Ovary (tissue), 9 donors: ENCODE measurements around the gene LMO1. TPM values are rescaled to one million over a fixed set of nuclear protein-coding genes. Genes with fewer than 3 reads are reported as not detected.

Source experiments
- DNase-seq, 5 donors: peaks; one replicate each; pipeline ENCODE4 v3.0.0-alpha.2; 2019 to 2020
- H3K27ac ChIP-seq, 2 donors: fragments of 200-600 bp; one replicate each; pipeline versions ENCODE4 v1.5.1 to v1.8.0; 2019 to 2022
- H3K27me3 ChIP-seq: fragments of 200-600 bp; one replicate; pipeline ENCODE4 v1.8.0; 2022
- H3K36me3 ChIP-seq: fragments of 200-600 bp; sonication (generic); one replicate; pipeline ENCODE4 v1.5.1; 2019
- H3K4me1 ChIP-seq: one replicate; pipeline ENCODE4 v1.8.1; 2013; ENCODE audit warnings: mild to moderate bottlenecking, moderate library complexity; ENCODE audit not compliant: insufficient read depth
- H3K4me3 ChIP-seq: fragments of 200-600 bp; sonication (generic); one replicate; pipeline ENCODE4 v1.5.1; 2017
- H3K9me3 ChIP-seq, 2 donors: fragments of 200-600 bp in 1 of 2; sonication (generic) in 1 of 2; one replicate each; pipeline versions ENCODE4 v1.5.1 to v1.8.1; 2013 to 2019; ENCODE audit warnings: mild to moderate bottlenecking in 1 of 2, moderate library complexity in 1 of 2
- EP300 ChIP-seq: sonication (generic); formaldehyde crosslinking; IDR thresholded peaks from one replicate; pipeline ENCODE4 v1.6.1; 2017; ENCODE audit warnings: antibody characterized with exemption
- POLR2A ChIP-seq: fragments of 450-650 bp; IDR thresholded peaks from one replicate; pipeline ENCODE4 v1.6.1; 2017; ENCODE audit warnings: antibody characterized with exemption, mild to moderate bottlenecking, moderate library complexity
- WGBS, 3 donors: extraction: QIAGEN DNeasy Blood & Tissue Kit in 1 of 3; methylation state at CpG; one replicate each; pipeline versions ENCODE4 v1.1.5 to v1.1.7; 2013 to 2017; 5-methylcytosine and 5-hydroxymethylcytosine counted together
- intact Hi-C, 4 donors: fragments of 100-400 bp; cut with DNase I; formaldehyde crosslinking; loops; one replicate each; pipeline versions ENCODE4 v1.11.0 to v1.15.1; 2022 to 2023
- polyA plus RNA-seq, 2 donors: library from polyadenylated mRNA; stranded (reverse); fragments of 200-250 nt in 1 of 2; fragments of 350-450 nt in 1 of 2; fragmentation: Illumina TruSeq in 1 of 2; extraction: RNeasy Lipid Tissue Mini Kit (QIAGEN cat#74804) in 1 of 2; gene quantifications; one replicate each; pipeline ENCODE4 v1.2.3, GENCODE V29; 2013 to 2014
- total RNA-seq, 7 donors: library from RNA; depleted of rRNA in 2 of 7; stranded (reverse); fragments of >200 nt in 2 of 7; fragmentation: NEBNext Ultra II Directional in 3 of 7; extraction: Animal tissue kit (Norgen Biotek cat#: 25700) in 3 of 7; gene quantifications; one replicate each; pipeline versions ENCODE4 v1.1.0 to v1.2.4, GENCODE V29; 2016 to 2023
- TF ChIP-seq, protein P1 (sequence below), 3 donors: fragments of 450-650 bp in 2 of 3; fragments of 200-600 bp in 1 of 3; IDR thresholded peaks; one replicate each; pipeline versions ENCODE4 v1.5.1 to v1.8.0; 2016 to 2022; ENCODE audit warnings: antibody characterized with exemption in 3 of 3, mild to moderate bottlenecking in 1 of 3
- donor health status: DM: no; HTN: no; CAD: no; lungs with moderate emphysema.
- donor health status: DM: no; HTN: no; CAD: no.
- donor health status: Bipolar disorder and iron deficiency.
- donor health status: DM: yes; HTN: yes; CAD: no.
- donor health status: DM: no; HTN: no; CAD: no.
- donor health status: DM: yes; HTN: yes; CAD: no.

LMO1 gene
- total and polyA plus RNA-seq, 9 donors: 0.18 to 0.55 (median 0.32) TPM; not detected in 6

DNA sequence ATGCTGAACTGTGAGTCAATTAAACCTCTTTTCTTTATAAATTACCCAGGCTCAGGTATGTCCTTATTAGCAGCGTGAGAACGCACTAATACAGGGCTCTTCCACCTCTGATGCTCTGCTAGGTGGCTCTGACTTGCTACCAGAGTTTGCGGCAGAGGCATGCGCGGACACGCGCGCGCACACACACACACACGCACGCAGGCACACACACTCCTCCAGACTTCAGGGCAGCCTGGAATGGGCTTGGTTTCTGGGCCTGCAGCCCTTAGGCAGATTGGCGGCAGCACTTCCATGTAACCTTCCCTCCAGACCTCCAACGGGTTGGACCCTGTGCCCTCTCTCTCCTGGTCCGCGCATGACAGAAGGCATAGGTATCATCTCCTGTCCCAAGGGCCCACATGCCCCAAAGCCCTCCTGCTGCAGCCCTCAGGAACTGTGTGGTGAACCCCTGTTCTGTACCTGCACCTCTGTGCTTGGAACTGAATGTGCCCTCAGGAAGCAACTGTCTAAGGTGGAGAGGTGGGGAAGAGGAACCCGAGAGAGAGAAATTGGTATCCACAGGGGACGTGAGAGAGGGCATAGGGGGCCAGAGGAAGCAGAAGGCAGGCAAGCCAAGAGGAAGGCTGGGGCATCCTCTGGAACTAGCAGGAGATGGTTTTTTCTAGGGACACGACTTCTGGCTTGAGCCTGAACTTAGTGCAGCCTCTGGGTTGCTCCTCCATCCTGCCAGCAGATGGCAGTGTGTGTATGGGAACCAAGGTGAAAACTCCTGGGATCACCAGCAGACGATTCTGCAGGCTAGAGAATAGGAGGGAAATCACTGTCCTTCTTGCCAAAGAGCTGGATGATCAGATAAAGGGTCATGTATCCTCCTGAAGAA is 71.4 kb downstream of the LMO1 start:
- peak; percentile 51 to 67 (median 66) for DNase-seq
- Histone ChIP-seq H3K27me3 (no peaks in the 10 kb centered on the region), H3K4me1 (no peaks in the 10 kb centered on the region), H3K27ac (no peak overlapping the region), H3K4me3 (no peak overlapping the region), H3K9me3 (no peaks in the 10 kb centered on the region), H3K36me3 (no peaks in the 10 kb centered on the region)
- no peak for TF ChIP-seq EP300
- TF ChIP-seq, protein P1, sequence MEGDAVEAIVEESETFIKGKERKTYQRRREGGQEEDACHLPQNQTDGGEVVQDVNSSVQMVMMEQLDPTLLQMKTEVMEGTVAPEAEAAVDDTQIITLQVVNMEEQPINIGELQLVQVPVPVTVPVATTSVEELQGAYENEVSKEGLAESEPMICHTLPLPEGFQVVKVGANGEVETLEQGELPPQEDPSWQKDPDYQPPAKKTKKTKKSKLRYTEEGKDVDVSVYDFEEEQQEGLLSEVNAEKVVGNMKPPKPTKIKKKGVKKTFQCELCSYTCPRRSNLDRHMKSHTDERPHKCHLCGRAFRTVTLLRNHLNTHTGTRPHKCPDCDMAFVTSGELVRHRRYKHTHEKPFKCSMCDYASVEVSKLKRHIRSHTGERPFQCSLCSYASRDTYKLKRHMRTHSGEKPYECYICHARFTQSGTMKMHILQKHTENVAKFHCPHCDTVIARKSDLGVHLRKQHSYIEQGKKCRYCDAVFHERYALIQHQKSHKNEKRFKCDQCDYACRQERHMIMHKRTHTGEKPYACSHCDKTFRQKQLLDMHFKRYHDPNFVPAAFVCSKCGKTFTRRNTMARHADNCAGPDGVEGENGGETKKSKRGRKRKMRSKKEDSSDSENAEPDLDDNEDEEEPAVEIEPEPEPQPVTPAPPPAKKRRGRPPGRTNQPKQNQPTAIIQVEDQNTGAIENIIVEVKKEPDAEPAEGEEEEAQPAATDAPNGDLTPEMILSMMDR (IDR thresholded peaks at IDR 0.05): peak; percentile 30 to 50 (median 37)
- WGBS, 3 donors: 69 to 71% (median 70%) methylated on average over 19 of the region's 19 CpGs
- intact Hi-C loops: no loop called here

DNA sequence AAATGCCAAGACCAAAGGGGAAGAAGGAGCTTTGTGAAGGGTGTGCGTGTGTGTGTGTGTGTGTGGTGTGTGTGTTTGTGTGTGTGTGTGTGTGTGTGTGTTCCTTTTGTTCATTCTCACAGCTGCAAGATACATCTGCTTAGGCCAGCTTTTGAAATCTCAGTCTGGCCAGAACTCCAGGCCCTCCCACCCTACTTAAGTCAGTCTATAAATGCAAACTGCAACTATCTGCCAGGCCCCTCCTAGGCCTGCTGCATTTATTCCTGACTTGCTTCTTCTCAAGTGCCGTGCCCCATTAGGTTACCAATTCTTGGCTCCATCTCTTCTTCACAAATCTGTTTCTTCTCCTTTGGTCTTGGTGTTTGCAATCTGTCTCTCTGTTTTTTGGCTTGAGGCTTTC is 73.2 kb downstream of the LMO1 start:
- H3K4me1 ChIP-seq: no peaks in the 10 kb centered on the region
- DNase-seq: no peak
- TF ChIP-seq POLR2A (no peak), EP300 (no peak)
- TF ChIP-seq, protein P1 (IDR thresholded peaks at IDR 0.05): no peak

DNA sequence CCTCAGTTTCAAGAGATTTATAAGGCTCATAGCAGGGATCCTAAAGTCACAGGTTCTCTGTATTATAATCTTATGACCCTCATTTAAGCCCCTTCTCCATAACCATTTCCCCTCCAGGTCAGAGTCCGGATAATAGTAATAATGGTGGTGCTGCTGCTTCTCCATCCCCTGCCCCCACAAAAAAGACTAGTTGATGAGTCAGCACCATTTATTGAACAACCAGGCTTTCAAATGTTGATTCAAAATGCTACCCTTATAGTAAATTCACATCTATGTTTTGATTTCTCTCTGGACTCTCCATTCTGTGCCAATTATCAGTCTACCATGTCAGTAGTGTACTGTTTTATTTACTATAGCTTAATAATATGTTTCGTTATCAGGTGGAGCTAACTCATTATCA is 77.2 kb downstream of the LMO1 start:
- no peak overlapping the region for H3K4me3 ChIP-seq

More for the DNA sequence above, 73.2 kb downstream of the LMO1 start:
- intact Hi-C loops: no loop called here
- 34 to 42% (median 38%) methylated on average over 2 of the region's 2 CpGs for WGBS, 3 donors
- Histone ChIP-seq H3K4me3 (no peak overlapping the region), H3K36me3 (no peaks in the 10 kb centered on the region), H3K27me3 (no peaks in the 10 kb centered on the region), H3K9me3 (no peaks in the 10 kb centered on the region), H3K27ac (no peak overlapping the region)

GRCh38 chr11:8183111-8183510 is 80.6 kb downstream of the LMO1 start:
- intact Hi-C loops: no loop called here
- H3K27ac ChIP-seq: no peak overlapping the region
- 66 to 79% (median 72%) methylated on average over 5 of the region's 5 CpGs for WGBS, 3 donors
- no peak for DNase-seq
- no peaks in the 10 kb centered on the region for H3K27me3 ChIP-seq
- H3K4me3 ChIP-seq: no peak overlapping the region
- TF ChIP-seq EP300 (no peak), POLR2A (no peak)
- TF ChIP-seq, protein P1 (IDR thresholded peaks at IDR 0.05): no peak
- H3K36me3 ChIP-seq: no peaks in the 10 kb centered on the region
- no peaks in the 10 kb centered on the region for H3K9me3 ChIP-seq
- H3K4me1 ChIP-seq: no peaks in the 10 kb centered on the region

More for the DNA sequence above, 77.2 kb downstream of the LMO1 start:
- H3K36me3 ChIP-seq: no peaks in the 10 kb centered on the region
- 76 to 91% (median 91%) methylated on average over 2 of the region's 2 CpGs for WGBS, 3 donors
- no peaks in the 10 kb centered on the region for H3K9me3 ChIP-seq
- TF ChIP-seq EP300 (no peak), POLR2A (no peak)
- TF ChIP-seq, protein P1 (IDR thresholded peaks at IDR 0.05): no peak
- H3K27me3 ChIP-seq: no peaks in the 10 kb centered on the region
- no peaks in the 10 kb centered on the region for H3K4me1 ChIP-seq
- intact Hi-C loops: no loop called here
- H3K27ac ChIP-seq: no peak overlapping the region
- no peak for DNase-seq
